NT2/D1 (cell line): ENCODE results near the gene MYL9.

Experiments used
- SUZ12 ChIP-seq: IDR thresholded peaks from 2 replicates; pipeline ENCODE4 v1.6.1; 2011; ENCODE audit not compliant: insufficient read length, insufficient read depth; ENCODE audit errors: extremely low read depth
- YY1 ChIP-seq: IDR thresholded peaks from 2 replicates; pipeline ENCODE4 v1.6.1; 2011; ENCODE audit not compliant: insufficient read length, insufficient read depth

DNA sequence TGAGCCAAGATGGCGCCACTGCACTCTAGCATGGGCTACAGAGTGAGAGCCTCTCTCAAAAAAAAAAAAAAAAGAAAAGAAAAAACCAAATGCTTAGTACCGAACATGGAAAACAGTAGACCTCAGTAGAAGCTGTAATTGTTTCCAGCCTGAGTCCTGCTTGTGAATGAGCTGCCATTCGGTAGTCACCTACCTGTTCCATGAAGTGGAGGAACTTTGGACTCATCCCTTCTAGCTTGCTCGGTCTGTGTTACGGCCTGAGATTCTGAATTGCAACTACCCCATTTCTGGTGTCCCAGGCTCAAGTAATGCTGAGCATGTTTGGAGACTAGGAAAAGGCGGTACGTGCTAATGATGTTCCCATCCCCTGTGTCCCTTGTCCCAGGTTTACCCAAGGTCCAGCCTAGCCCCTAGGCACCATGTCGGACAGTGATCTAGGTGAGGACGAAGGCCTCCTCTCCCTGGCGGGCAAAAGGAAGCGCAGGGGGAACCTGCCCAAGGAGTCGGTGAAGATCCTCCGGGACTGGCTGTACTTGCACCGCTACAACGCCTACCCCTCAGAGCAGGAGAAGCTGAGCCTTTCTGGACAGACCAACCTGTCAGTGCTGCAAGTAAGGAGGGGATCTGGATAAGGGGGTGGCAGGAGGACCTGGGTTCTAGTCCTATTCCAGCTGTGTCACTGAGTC is 37.2 kb downstream of the MYL9 start:
- TF ChIP-seq YY1 (no peak), SUZ12 (no peak)
